GM23338 (cell line): Measurements from ENCODE around the gene IGFBP4. TPM values are rescaled to one million over a fixed set of nuclear protein-coding genes. Genes with fewer than 3 reads are reported as not detected.
A peak's percentile ranks its signal among the peaks of the same experiment; 100 is the strongest.

Source experiments
- ATAC-seq: fragments of 200-7000 bp; cut with Tn5 transposase; 3 replicates; pipeline ENCODE4 v1.9.1; 2020
- DNase-seq: peaks from one replicate; pipeline ENCODE4 v3.0.0-alpha.2; 2015; ENCODE audit warnings: low spot score
- H2AFZ ChIP-seq: fragments of 200-600 bp; sonication (generic); 2 replicates; pipeline ENCODE4 v1.8.0; 2016; ENCODE audit warnings: antibody characterized with exemption, mild to moderate bottlenecking, moderate library complexity
- H3F3A ChIP-seq: fragments of 200-600 bp; sonication (generic); replicated peaks from 2 replicates; pipeline ENCODE4 v1.8.0; 2017; ENCODE audit warnings: antibody characterized with exemption, mixed run types, low read depth
- H3K27ac ChIP-seq: fragments of 200-600 bp; sonication (generic); 2 replicates; pipeline ENCODE4 v1.6.1; 2016; ENCODE audit warnings: low read depth
- H3K27me3 ChIP-seq: fragments of 200-600 bp; sonication (generic); 2 replicates; pipeline ENCODE4 v1.8.0; 2016; ENCODE audit warnings: mild to moderate bottlenecking, mixed run types, moderate library complexity; ENCODE audit not compliant: insufficient read depth
- H3K36me3 ChIP-seq: fragments of 200-600 bp; sonication (generic); 2 replicates; pipeline ENCODE4 v1.8.0; 2016; ENCODE audit warnings: mild to moderate bottlenecking; ENCODE audit not compliant: insufficient read depth
- H3K4me1 ChIP-seq: fragments of 200-600 bp; sonication (generic); 2 replicates; pipeline ENCODE4 v1.8.0; 2016; ENCODE audit warnings: mild to moderate bottlenecking, moderate library complexity; ENCODE audit not compliant: insufficient read depth
- H3K4me2 ChIP-seq: fragments of 200-600 bp; sonication (generic); 2 replicates; pipeline ENCODE4 v1.7.1; 2017; ENCODE audit warnings: mixed run types
- H3K4me3 ChIP-seq: fragments of 200-600 bp; sonication (generic); 2 replicates; pipeline ENCODE4 v1.6.1; 2016; ENCODE audit warnings: mixed run types
- H3K79me2 ChIP-seq: fragments of 200-600 bp; sonication (generic); replicated peaks from 2 replicates; pipeline ENCODE4 v1.8.0; 2017; ENCODE audit warnings: mild to moderate bottlenecking; ENCODE audit not compliant: insufficient read depth
- H3K9me2 ChIP-seq: fragments of 200-600 bp; sonication (generic); 2 replicates; pipeline ENCODE4 v1.8.0; 2017; ENCODE audit not compliant: insufficient read depth
- H4K20me1 ChIP-seq: fragments of 200-600 bp; sonication (generic); replicated peaks from 2 replicates; pipeline ENCODE4 v1.8.0; 2017; ENCODE audit warnings: mild to moderate bottlenecking; ENCODE audit not compliant: insufficient read depth
- H3K27ac Mint-ChIP-seq: 2 replicates; pipeline ENCODE4 v1.8.0; 2020; ENCODE audit warnings: inconsistent platforms, mild to moderate bottlenecking, moderate library complexity, mixed read lengths
- H3K27me3 Mint-ChIP-seq: 3 replicates; pipeline ENCODE4 v1.8.0; 2022; ENCODE audit warnings: low read depth, mild to moderate bottlenecking, moderate library complexity, mixed read lengths, inconsistent platforms; ENCODE audit not compliant: insufficient read depth, poor library complexity
- H3K36me3 Mint-ChIP-seq: 3 replicates; pipeline ENCODE4 v1.8.0; 2021; ENCODE audit warnings: low read depth, mild to moderate bottlenecking, inconsistent platforms, moderate library complexity, mixed read lengths
- H3K4me1 Mint-ChIP-seq: 3 replicates; pipeline ENCODE4 v1.8.0; 2020; ENCODE audit warnings: mild to moderate bottlenecking, inconsistent platforms, mixed read lengths
- H3K4me3 Mint-ChIP-seq: 3 replicates; pipeline ENCODE4 v1.8.0; 2021; ENCODE audit warnings: moderate library complexity, mild to moderate bottlenecking, inconsistent platforms, mixed read lengths
- H3K9me3 Mint-ChIP-seq: 3 replicates; pipeline ENCODE4 v1.8.0; 2020; ENCODE audit warnings: moderate library complexity, mild to moderate bottlenecking, inconsistent platforms, mixed read lengths
- CREB1 ChIP-seq: fragments of 250-450 bp; sonication (Bioruptor Pico); IDR thresholded peaks from 2 replicates; pipeline ENCODE4 v1.5.0; 2020; ENCODE audit warnings: low read depth, mild to moderate bottlenecking, moderate library complexity
- EZH2 ChIP-seq: fragments of 200-600 bp; sonication (generic); IDR thresholded peaks from one replicate; pipeline ENCODE4 v1.8.0; 2017; ENCODE audit warnings: antibody characterized with exemption, mild to moderate bottlenecking, low read depth; ENCODE audit not compliant: unreplicated experiment
- EZH2phosphoT487 ChIP-seq: fragments of 200-600 bp; sonication (generic); IDR thresholded peaks from one replicate; pipeline ENCODE4 v1.8.1; 2018; ENCODE audit warnings: antibody characterized with exemption; ENCODE audit not compliant: unreplicated experiment
- JUNB ChIP-seq: IDR thresholded peaks from one replicate; pipeline ENCODE4 v1.6.1; 2016; ENCODE audit warnings: antibody characterized with exemption; ENCODE audit not compliant: unreplicated experiment
- NANOG ChIP-seq: IDR thresholded peaks from 2 replicates; pipeline ENCODE4 v1.6.1; 2016; ENCODE audit warnings: antibody characterized with exemption, borderline replicate concordance
- POLR2AphosphoS5 ChIP-seq: IDR thresholded peaks from 2 replicates; pipeline ENCODE4 v1.6.1; 2016; ENCODE audit warnings: antibody characterized with exemption, low read depth
- STAT1 ChIP-seq: IDR thresholded peaks from one replicate; pipeline ENCODE4 v1.6.1; 2016; ENCODE audit warnings: antibody characterized with exemption; ENCODE audit not compliant: unreplicated experiment
- ZNF114 ChIP-seq: fragments of 250-450 bp; sonication (Bioruptor Pico); IDR thresholded peaks from 2 replicates; pipeline ENCODE4 v1.5.0; 2020; ENCODE audit warnings: mild to moderate bottlenecking, moderate library complexity
- ZNF331 ChIP-seq: fragments of 250-450 bp; sonication (Bioruptor Pico); IDR thresholded peaks from 2 replicates; pipeline ENCODE4 v1.5.0; 2020; ENCODE audit warnings: low read depth, mild to moderate bottlenecking, moderate library complexity
- polyA plus RNA-seq: library from polyadenylated mRNA; unstranded; fragments of >200 nt; fragmentation: Nextera tagmentation; extraction: Ambion mirVana; gene quantifications from 2 replicates; pipeline ENCODE4 v1.2.1, GENCODE V29; 2016
- total RNA-seq: library from RNA; depleted of rRNA; stranded (reverse); fragments of >200 nt; shearing (Covaris generic); gene quantifications from 2 replicates; pipeline ENCODE4 v1.2.3, GENCODE V29; 2014
- TF ChIP-seq, protein P1 (sequence below): IDR thresholded peaks from one replicate; pipeline ENCODE4 v1.6.1; 2018; ENCODE audit warnings: antibody characterized with exemption; ENCODE audit not compliant: unreplicated experiment
- TF ChIP-seq, protein P2 (sequence below): IDR thresholded peaks from 2 replicates; pipeline ENCODE4 v1.6.1; 2016; ENCODE audit warnings: antibody characterized with exemption
- TF ChIP-seq, protein P3 (sequence below), 2 experiments: fragments of 200-600 bp in 1 of 2; sonication (generic) in 1 of 2; conservative IDR thresholded peaks; 2 replicates each; pipeline versions ENCODE4 v1.5.1 to v1.6.1; 2016 to 2017; ENCODE audit warnings: antibody characterized with exemption in 2 of 2, low read depth in 2 of 2, mild to moderate bottlenecking in 2 of 2, moderate library complexity in 1 of 2
- TF ChIP-seq, protein P4 (sequence below): fragments of 250-450 bp; sonication (Bioruptor Pico); IDR thresholded peaks from 2 replicates; pipeline ENCODE4 v1.5.0; 2020; ENCODE audit warnings: mild to moderate bottlenecking, moderate library complexity

Gene IGFBP4
- total and polyA plus RNA-seq, 2 experiments from 2014 or later, result 38.7 to 78.9 TPM

DNA sequence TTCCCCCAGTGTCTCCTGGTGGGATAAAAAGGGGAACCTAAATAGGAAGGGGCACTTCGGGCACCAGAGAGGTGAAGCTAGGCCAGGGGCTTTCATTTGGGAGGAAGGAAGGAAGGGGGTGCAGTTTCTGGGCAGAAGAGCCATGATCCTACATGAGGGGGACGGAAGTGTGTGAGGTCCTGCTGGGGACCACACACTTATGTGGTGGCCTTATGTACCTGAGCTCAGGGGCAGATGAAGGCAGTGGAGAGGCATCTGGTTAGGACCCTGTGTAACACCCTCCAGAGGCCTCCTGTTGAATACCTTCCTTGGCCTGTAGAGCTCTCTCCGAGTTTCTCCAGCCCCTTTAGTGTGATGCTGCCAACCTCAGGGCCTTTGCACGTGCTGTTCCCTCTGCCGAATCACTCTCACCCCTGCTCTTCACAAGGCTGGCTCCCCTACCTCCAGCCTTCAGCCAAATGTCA, 21.2 kb downstream of the IGFBP4 start:
- Histone ChIP-seq H3K4me1 (peaks cover 30% of the 10 kb centered on the region), H4K20me1 (no peaks in the 10 kb centered on the region), H3K4me2 (no peak overlapping the region), H3K27me3 (no peaks in the 10 kb centered on the region), H3K9me2 (no peaks in the 10 kb centered on the region), H3F3A (0 out of 2 replicates have a peak, but pooled peaks cover 6% of the 10 kb centered on the region), H3K36me3 (no peaks in the 10 kb centered on the region), H3K27ac (no peak overlapping the region), H2AFZ (no peak overlapping the region), H3K4me3 (no peak overlapping the region), H3K79me2 (no peaks in the 10 kb centered on the region)
- Mint-ChIP-seq H3K27ac (peak overlapping the region; percentile 79), H3K27me3 (peaks cover 27% of the 10 kb centered on the region), H3K9me3 (peaks cover 3% of the 10 kb centered on the region; the same call in 2 of the 3 replicates), H3K36me3 (peaks cover 3% of the 10 kb centered on the region; the same call in 2 of the 3 replicates), H3K4me1 (peaks cover 42% of the 10 kb centered on the region), H3K4me3 (no peak overlapping the region)
- DNase-seq (peak; percentile 43), ATAC-seq (peak; percentile 5; the same call in 2 of the 3 replicates)
- TF ChIP-seq CREB1, result no peak
- no peak for TF ChIP-seq EZH2phosphoT487
- TF ChIP-seq, protein P1, sequence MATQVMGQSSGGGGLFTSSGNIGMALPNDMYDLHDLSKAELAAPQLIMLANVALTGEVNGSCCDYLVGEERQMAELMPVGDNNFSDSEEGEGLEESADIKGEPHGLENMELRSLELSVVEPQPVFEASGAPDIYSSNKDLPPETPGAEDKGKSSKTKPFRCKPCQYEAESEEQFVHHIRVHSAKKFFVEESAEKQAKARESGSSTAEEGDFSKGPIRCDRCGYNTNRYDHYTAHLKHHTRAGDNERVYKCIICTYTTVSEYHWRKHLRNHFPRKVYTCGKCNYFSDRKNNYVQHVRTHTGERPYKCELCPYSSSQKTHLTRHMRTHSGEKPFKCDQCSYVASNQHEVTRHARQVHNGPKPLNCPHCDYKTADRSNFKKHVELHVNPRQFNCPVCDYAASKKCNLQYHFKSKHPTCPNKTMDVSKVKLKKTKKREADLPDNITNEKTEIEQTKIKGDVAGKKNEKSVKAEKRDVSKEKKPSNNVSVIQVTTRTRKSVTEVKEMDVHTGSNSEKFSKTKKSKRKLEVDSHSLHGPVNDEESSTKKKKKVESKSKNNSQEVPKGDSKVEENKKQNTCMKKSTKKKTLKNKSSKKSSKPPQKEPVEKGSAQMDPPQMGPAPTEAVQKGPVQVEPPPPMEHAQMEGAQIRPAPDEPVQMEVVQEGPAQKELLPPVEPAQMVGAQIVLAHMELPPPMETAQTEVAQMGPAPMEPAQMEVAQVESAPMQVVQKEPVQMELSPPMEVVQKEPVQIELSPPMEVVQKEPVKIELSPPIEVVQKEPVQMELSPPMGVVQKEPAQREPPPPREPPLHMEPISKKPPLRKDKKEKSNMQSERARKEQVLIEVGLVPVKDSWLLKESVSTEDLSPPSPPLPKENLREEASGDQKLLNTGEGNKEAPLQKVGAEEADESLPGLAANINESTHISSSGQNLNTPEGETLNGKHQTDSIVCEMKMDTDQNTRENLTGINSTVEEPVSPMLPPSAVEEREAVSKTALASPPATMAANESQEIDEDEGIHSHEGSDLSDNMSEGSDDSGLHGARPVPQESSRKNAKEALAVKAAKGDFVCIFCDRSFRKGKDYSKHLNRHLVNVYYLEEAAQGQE, result no peak
- TF ChIP-seq, protein P2, sequence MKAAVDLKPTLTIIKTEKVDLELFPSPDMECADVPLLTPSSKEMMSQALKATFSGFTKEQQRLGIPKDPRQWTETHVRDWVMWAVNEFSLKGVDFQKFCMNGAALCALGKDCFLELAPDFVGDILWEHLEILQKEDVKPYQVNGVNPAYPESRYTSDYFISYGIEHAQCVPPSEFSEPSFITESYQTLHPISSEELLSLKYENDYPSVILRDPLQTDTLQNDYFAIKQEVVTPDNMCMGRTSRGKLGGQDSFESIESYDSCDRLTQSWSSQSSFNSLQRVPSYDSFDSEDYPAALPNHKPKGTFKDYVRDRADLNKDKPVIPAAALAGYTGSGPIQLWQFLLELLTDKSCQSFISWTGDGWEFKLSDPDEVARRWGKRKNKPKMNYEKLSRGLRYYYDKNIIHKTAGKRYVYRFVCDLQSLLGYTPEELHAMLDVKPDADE, result no peak
- TF ChIP-seq, protein P3, sequence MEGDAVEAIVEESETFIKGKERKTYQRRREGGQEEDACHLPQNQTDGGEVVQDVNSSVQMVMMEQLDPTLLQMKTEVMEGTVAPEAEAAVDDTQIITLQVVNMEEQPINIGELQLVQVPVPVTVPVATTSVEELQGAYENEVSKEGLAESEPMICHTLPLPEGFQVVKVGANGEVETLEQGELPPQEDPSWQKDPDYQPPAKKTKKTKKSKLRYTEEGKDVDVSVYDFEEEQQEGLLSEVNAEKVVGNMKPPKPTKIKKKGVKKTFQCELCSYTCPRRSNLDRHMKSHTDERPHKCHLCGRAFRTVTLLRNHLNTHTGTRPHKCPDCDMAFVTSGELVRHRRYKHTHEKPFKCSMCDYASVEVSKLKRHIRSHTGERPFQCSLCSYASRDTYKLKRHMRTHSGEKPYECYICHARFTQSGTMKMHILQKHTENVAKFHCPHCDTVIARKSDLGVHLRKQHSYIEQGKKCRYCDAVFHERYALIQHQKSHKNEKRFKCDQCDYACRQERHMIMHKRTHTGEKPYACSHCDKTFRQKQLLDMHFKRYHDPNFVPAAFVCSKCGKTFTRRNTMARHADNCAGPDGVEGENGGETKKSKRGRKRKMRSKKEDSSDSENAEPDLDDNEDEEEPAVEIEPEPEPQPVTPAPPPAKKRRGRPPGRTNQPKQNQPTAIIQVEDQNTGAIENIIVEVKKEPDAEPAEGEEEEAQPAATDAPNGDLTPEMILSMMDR (conservative IDR thresholded peaks at IDR 0.05; ENCODE audit: low read depth in 2 of 2), result no peak
- TF ChIP-seq NANOG, result no peak
- TF ChIP-seq, protein P4, sequence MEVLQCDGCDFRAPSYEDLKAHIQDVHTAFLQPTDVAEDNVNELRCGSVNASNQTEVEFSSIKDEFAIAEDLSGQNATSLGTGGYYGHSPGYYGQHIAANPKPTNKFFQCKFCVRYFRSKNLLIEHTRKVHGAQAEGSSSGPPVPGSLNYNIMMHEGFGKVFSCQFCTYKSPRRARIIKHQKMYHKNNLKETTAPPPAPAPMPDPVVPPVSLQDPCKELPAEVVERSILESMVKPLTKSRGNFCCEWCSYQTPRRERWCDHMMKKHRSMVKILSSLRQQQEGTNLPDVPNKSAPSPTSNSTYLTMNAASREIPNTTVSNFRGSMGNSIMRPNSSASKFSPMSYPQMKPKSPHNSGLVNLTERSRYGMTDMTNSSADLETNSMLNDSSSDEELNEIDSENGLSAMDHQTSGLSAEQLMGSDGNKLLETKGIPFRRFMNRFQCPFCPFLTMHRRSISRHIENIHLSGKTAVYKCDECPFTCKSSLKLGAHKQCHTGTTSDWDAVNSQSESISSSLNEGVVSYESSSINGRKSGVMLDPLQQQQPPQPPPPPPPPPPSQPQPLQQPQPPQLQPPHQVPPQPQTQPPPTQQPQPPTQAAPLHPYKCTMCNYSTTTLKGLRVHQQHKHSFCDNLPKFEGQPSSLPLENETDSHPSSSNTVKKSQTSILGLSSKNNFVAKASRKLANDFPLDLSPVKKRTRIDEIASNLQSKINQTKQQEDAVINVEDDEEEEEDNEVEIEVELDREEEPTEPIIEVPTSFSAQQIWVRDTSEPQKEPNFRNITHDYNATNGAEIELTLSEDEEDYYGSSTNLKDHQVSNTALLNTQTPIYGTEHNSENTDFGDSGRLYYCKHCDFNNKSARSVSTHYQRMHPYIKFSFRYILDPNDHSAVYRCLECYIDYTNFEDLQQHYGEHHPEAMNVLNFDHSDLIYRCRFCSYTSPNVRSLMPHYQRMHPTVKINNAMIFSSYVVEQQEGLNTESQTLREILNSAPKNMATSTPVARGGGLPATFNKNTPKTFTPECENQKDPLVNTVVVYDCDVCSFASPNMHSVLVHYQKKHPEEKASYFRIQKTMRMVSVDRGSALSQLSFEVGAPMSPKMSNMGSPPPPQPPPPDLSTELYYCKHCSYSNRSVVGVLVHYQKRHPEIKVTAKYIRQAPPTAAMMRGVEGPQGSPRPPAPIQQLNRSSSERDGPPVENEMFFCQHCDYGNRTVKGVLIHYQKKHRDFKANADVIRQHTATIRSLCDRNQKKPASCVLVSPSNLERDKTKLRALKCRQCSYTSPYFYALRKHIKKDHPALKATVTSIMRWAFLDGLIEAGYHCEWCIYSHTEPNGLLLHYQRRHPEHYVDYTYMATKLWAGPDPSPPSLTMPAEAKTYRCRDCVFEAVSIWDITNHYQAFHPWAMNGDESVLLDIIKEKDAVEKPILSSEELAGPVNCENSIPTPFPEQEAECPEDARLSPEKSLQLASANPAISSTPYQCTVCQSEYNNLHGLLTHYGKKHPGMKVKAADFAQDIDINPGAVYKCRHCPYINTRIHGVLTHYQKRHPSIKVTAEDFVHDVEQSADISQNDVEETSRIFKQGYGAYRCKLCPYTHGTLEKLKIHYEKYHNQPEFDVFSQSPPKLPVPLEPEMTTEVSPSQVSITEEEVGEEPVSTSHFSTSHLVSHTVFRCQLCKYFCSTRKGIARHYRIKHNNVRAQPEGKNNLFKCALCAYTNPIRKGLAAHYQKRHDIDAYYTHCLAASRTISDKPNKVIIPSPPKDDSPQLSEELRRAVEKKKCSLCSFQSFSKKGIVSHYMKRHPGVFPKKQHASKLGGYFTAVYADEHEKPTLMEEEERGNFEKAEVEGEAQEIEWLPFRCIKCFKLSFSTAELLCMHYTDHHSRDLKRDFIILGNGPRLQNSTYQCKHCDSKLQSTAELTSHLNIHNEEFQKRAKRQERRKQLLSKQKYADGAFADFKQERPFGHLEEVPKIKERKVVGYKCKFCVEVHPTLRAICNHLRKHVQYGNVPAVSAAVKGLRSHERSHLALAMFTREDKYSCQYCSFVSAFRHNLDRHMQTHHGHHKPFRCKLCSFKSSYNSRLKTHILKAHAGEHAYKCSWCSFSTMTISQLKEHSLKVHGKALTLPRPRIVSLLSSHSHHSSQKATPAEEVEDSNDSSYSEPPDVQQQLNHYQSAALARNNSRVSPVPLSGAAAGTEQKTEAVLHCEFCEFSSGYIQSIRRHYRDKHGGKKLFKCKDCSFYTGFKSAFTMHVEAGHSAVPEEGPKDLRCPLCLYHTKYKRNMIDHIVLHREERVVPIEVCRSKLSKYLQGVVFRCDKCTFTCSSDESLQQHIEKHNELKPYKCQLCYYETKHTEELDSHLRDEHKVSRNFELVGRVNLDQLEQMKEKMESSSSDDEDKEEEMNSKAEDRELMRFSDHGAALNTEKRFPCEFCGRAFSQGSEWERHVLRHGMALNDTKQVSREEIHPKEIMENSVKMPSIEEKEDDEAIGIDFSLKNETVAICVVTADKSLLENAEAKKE (CRISPR knock-in tag), result no peak
- TF ChIP-seq STAT1, result no peak
- no peak for TF ChIP-seq POLR2AphosphoS5
- TF ChIP-seq ZNF331 (CRISPR knock-in tag), result no peak
- TF ChIP-seq ZNF114 (CRISPR knock-in tag), result no peak
- no peak for TF ChIP-seq JUNB
- TF ChIP-seq EZH2, result no peak
